Gastrocnemius medialis (tissue), 4 donors: ENCODE data around the gene PLSCR1. TPM values are rescaled to one million over a fixed set of nuclear protein-coding genes. Genes with fewer than 3 reads are reported as not detected.
"Not testable (repeated sequence)": the region's sequence is repeated elsewhere in the genome, so short reads cannot be mapped to it uniquely, and the experiment has no call there.

Experiments
- ATAC-seq, 2 donors: fragments of 150-250 bp; one replicate each; pipeline ENCODE4 v1.9.1; 2016
- DNase-seq, 2 donors: peaks; one replicate each; pipeline ENCODE4 v3.0.0-alpha.2; 2019
- H3K27ac ChIP-seq, 4 donors: fragments of 200-600 bp; sonication (generic); 1 replicate in 1 of 4; 2 replicates in 3 of 4; pipeline ENCODE4 v1.5.1; 2016 to 2018; ENCODE audit warnings: mild to moderate bottlenecking in 2 of 4, moderate library complexity in 1 of 4
- H3K27me3 ChIP-seq, 3 donors: fragments of 200-600 bp; sonication (generic) in 2 of 3; 1 replicate in 1 of 3; 2 replicates in 2 of 3; pipeline versions ENCODE4 v1.5.1 to v1.6.0; 2016 to 2019; ENCODE audit warnings: mild to moderate bottlenecking in 1 of 3, moderate library complexity in 1 of 3
- H3K36me3 ChIP-seq, 2 donors: fragments of 200-600 bp; sonication (generic) in 1 of 2; one replicate each; pipeline ENCODE4 v1.5.1; 2017 to 2018
- H3K4me1 ChIP-seq, 2 donors: fragments of 200-600 bp; sonication (generic) in 1 of 2; one replicate each; pipeline ENCODE4 v1.5.1; 2016 to 2017; ENCODE audit warnings: mild to moderate bottlenecking in 2 of 2
- H3K4me3 ChIP-seq, 4 donors: fragments of 200-600 bp; sonication (generic) in 3 of 4; 1 replicate in 1 of 4; 2 replicates in 3 of 4; pipeline ENCODE4 v1.5.1; 2016 to 2019; ENCODE audit warnings: mild to moderate bottlenecking in 2 of 4
- H3K9me3 ChIP-seq, 3 donors: fragments of 200-600 bp; sonication (generic) in 2 of 3; 1 replicate in 1 of 3; 2 replicates in 2 of 3; pipeline ENCODE4 v1.5.1; 2016 to 2019
- CTCF ChIP-seq, 5 experiments: fragments of 450-650 bp in 3 of 5; fragments of 200-600 bp in 2 of 5; sonication (generic) in 2 of 5; IDR thresholded peaks in 4 of 5; conservative IDR thresholded peaks in 1 of 5; 1 replicate in 4 of 5; 2 replicates in 1 of 5; pipeline ENCODE4 v1.5.1; 2016 to 2019; ENCODE audit warnings: antibody characterized with exemption in 5 of 5, mild to moderate bottlenecking in 3 of 5, moderate library complexity in 3 of 5
- POLR2A ChIP-seq, 2 donors: fragments of 450-650 bp; IDR thresholded peaks; one replicate each; pipeline ENCODE4 v1.6.1; 2017; ENCODE audit warnings: antibody characterized with exemption in 2 of 2, mild to moderate bottlenecking in 2 of 2, moderate library complexity in 2 of 2
- in situ Hi-C, 4 donors: fragments of 200-750 bp; cut with MboI; loops; one replicate each; pipeline versions ENCODE4 v1.15.0 to v1.8.0; 2017; ENCODE audit warnings: low sequenced_read_pairs in 4 of 4
- intact Hi-C: fragments of 100-400 bp; cut with DNase I; formaldehyde crosslinking; loops from one replicate; pipeline ENCODE4 v1.15.1; 2023; ENCODE audit warnings: low total_unique reads
- total RNA-seq, 4 donors: library from RNA; depleted of rRNA; stranded (reverse); fragments of >200 nt; gene quantifications; one replicate each; pipeline versions ENCODE4 v1.1.0 to v1.2.3, GENCODE V29; 2016

Gene PLSCR1
- total RNA-seq, 4 donors from 2014 or later = 12.0 to 28.5 (median 18.2) TPM

GRCh38 chr3:146501752-146502151 is 42.7 kb downstream of the PLSCR1 start:
- intact Hi-C loops (no loop called here), in situ Hi-C loops (no loop called here)
- Histone ChIP-seq H3K27ac (no peak overlapping the region), H3K4me3 (no peak overlapping the region), H3K4me1 (peaks cover 0 to 3% of the 10 kb centered on the region in 2 donors), H3K27me3 (no peaks in the 10 kb centered on the region), H3K9me3 (no peaks in the 10 kb centered on the region), H3K36me3 (no peaks in the 10 kb centered on the region)
- ATAC-seq (no peak), DNase-seq (no peak)
- TF ChIP-seq CTCF (IDR thresholded peaks at IDR 0.05 in 4 of 5, conservative IDR thresholded peaks at IDR 0.05 in 1 of 5) (no peak), POLR2A (IDR thresholded peaks at IDR 0.05) (no peak)

- intact Hi-C loops (no loop called here), in situ Hi-C loops (no loop called here)
- ATAC-seq = no peak
These were observed 44.7 kb downstream of the PLSCR1 start for GRCh38 chr3:146499701-146500100.

GRCh38 chr3:146498002-146498736 is 46.2 kb downstream of the PLSCR1 start:
- Histone ChIP-seq H3K4me3 (no peak overlapping the region), H3K27me3 (no peaks in the 10 kb centered on the region), H3K9me3 (no peaks in the 10 kb centered on the region), H3K4me1 (no peaks in the 10 kb centered on the region), H3K27ac (no peak overlapping the region), H3K36me3 (no peaks in the 10 kb centered on the region)
- TF ChIP-seq POLR2A (IDR thresholded peaks at IDR 0.05) (no peak), CTCF (IDR thresholded peaks at IDR 0.05 in 4 of 5, conservative IDR thresholded peaks at IDR 0.05 in 1 of 5) (no peak)
- in situ Hi-C loops (no loop called here), intact Hi-C loops (no loop called here)
- DNase-seq (no peak), ATAC-seq (no peak)

More at GRCh38 chr3:146499701-146500100, 44.7 kb downstream of the PLSCR1 start:
- H3K4me1 ChIP-seq = peaks cover 0 to under 1% of the 10 kb centered on the region in 2 donors
- no peak overlapping the region for H3K27ac ChIP-seq
- DNase-seq = no peak
- TF ChIP-seq POLR2A (IDR thresholded peaks at IDR 0.05) (no peak), CTCF (IDR thresholded peaks at IDR 0.05 in 4 of 5, conservative IDR thresholded peaks at IDR 0.05 in 1 of 5) (no peak)
- H3K36me3 ChIP-seq = no peaks in the 10 kb centered on the region
- no peak overlapping the region for H3K4me3 ChIP-seq
- H3K9me3 ChIP-seq = no peaks in the 10 kb centered on the region
- no peaks in the 10 kb centered on the region for H3K27me3 ChIP-seq

- H3K27ac ChIP-seq, ATAC-seq, intact Hi-C loops, H3K4me1 ChIP-seq, in situ Hi-C loops, H3K27me3 ChIP-seq, H3K4me3 ChIP-seq, H3K9me3 ChIP-seq, DNase-seq, H3K36me3 ChIP-seq: not testable (repeated sequence)
These were observed 47.1 kb downstream of the PLSCR1 start for GRCh38 chr3:146497145-146497843.

GRCh38 chr3:146496726-146497125 is 47.7 kb downstream of the PLSCR1 start:
- in situ Hi-C loops = no loop called here
- H3K4me3 ChIP-seq = no peak overlapping the region
- DNase-seq (no peak), ATAC-seq (peak in 1 of 2 donors; percentile 39)
- no peak overlapping the region for H3K27ac ChIP-seq
- no peaks in the 10 kb centered on the region for H3K4me1 ChIP-seq
- intact Hi-C loops = no loop called here
- H3K36me3 ChIP-seq = no peaks in the 10 kb centered on the region
- H3K27me3 ChIP-seq = no peaks in the 10 kb centered on the region
- no peaks in the 10 kb centered on the region for H3K9me3 ChIP-seq
- TF ChIP-seq CTCF (IDR thresholded peaks at IDR 0.05 in 4 of 5, conservative IDR thresholded peaks at IDR 0.05 in 1 of 5) (no peak), POLR2A (IDR thresholded peaks at IDR 0.05) (no peak)
